BLaER1 (cell line): ENCODE measurements around the gene MAMDC2.

Experiments used
- H3K27ac ChIP-seq: shearing (Covaris generic); formaldehyde crosslinking; 2 replicates; pipeline ENCODE4 v1.8.1; 2022
- H3K27me3 ChIP-seq: shearing (Covaris generic); formaldehyde crosslinking; 2 replicates; pipeline ENCODE4 v1.8.1; 2022
- H3K36me3 ChIP-seq: shearing (Covaris generic); formaldehyde crosslinking; 2 replicates; pipeline ENCODE4 v1.8.1; 2022
- H3K4me1 ChIP-seq: shearing (Covaris generic); formaldehyde crosslinking; 2 replicates; pipeline ENCODE4 v1.8.1; 2022
- H3K4me2 ChIP-seq: shearing (Covaris generic); formaldehyde crosslinking; 2 replicates; pipeline ENCODE4 v1.8.1; 2022
- H3K4me3 ChIP-seq: shearing (Covaris generic); formaldehyde crosslinking; 2 replicates; pipeline ENCODE4 v1.8.1; 2022
- H3K9ac ChIP-seq: shearing (Covaris generic); formaldehyde crosslinking; 2 replicates; pipeline ENCODE4 v1.8.1; 2022
- H3K9me3 ChIP-seq: shearing (Covaris generic); formaldehyde crosslinking; 2 replicates; pipeline ENCODE4 v1.8.1; 2022
- H4K20me1 ChIP-seq: shearing (Covaris generic); formaldehyde crosslinking; 2 replicates; pipeline ENCODE4 v1.8.1; 2022
- Cebpa-rat ChIP-seq: shearing (Covaris generic); IDR thresholded peaks from 2 replicates; pipeline ENCODE4 v1.8.1; 2022

The MAMDC2 gene

GRCh38 chr9:70250221-70250620, 206.6 kb downstream of the MAMDC2 start:
- Histone ChIP-seq H3K27me3 (no peaks in the 10 kb centered on the region), H3K36me3 (no peaks in the 10 kb centered on the region), H3K4me3 (no peak overlapping the region), H4K20me1 (no peaks in the 10 kb centered on the region), H3K9me3 (no peaks in the 10 kb centered on the region), H3K9ac (no peak overlapping the region), H3K4me2 (no peak overlapping the region), H3K27ac (no peak overlapping the region), H3K4me1 (no peaks in the 10 kb centered on the region)
- no peak for TF ChIP-seq Cebpa-rat

- peaks cover 14% of the 10 kb centered on the region for H4K20me1 ChIP-seq
- no peak overlapping the region for H3K4me3 ChIP-seq
- H3K4me2 ChIP-seq, result no peak overlapping the region
- peaks cover 1% of the 10 kb centered on the region; the same call in 1 of the 2 replicates for H3K36me3 ChIP-seq
- H3K4me1 ChIP-seq, result peaks cover 27% of the 10 kb centered on the region
- TF ChIP-seq Cebpa-rat, result no peak
- H3K27me3 ChIP-seq, result no peaks in the 10 kb centered on the region
- H3K9ac ChIP-seq, result no peak overlapping the region
- no peaks in the 10 kb centered on the region for H3K9me3 ChIP-seq
- H3K27ac ChIP-seq, result no peak overlapping the region
Observed at GRCh38 chr9:70255486-70255885, 211.8 kb downstream of the MAMDC2 start.

GRCh38 chr9:70256123-70256551, 212.5 kb downstream of the MAMDC2 start:
- Histone ChIP-seq H3K4me2 (no peak overlapping the region), H3K9me3 (no peaks in the 10 kb centered on the region), H4K20me1 (peaks cover 21% of the 10 kb centered on the region), H3K27me3 (no peaks in the 10 kb centered on the region), H3K4me1 (peaks cover 33% of the 10 kb centered on the region), H3K36me3 (peaks cover 8% of the 10 kb centered on the region), H3K9ac (no peak overlapping the region), H3K27ac (no peak overlapping the region), H3K4me3 (no peak overlapping the region)
- TF ChIP-seq Cebpa-rat, result no peak

GRCh38 chr9:70257502-70257901, 213.9 kb downstream of the MAMDC2 start:
- Histone ChIP-seq H3K4me1 (peaks cover 47% of the 10 kb centered on the region), H3K9me3 (no peaks in the 10 kb centered on the region), H3K36me3 (peaks cover 21% of the 10 kb centered on the region), H3K27me3 (no peaks in the 10 kb centered on the region), H3K9ac (peak overlapping the region; percentile 97), H4K20me1 (peaks cover 34% of the 10 kb centered on the region), H3K27ac (no peak overlapping the region), H3K4me2 (peak overlapping the region; percentile 96), H3K4me3 (peak overlapping the region; percentile 90)
- no peak for TF ChIP-seq Cebpa-rat

- Histone ChIP-seq H3K4me1 (peaks cover 47% of the 10 kb centered on the region), H3K9me3 (no peaks in the 10 kb centered on the region), H3K4me2 (peak overlapping the region; percentile 96), H3K27ac (peak overlapping the region; percentile 94), H3K27me3 (no peaks in the 10 kb centered on the region), H3K36me3 (peaks cover 28% of the 10 kb centered on the region), H3K4me3 (peak overlapping the region; percentile 90), H3K9ac (peak overlapping the region; percentile 97), H4K20me1 (peaks cover 41% of the 10 kb centered on the region)
- TF ChIP-seq Cebpa-rat, result no peak
Observed at GRCh38 chr9:70257991-70258691, 214.5 kb downstream of the MAMDC2 start.

- H3K27ac ChIP-seq, result peak within 1 kb of the TSS; percentile 94
Observed at GRCh38 chr9:70258692-70259511, 215.3 kb downstream of the MAMDC2 start, which contains the start of gene SMC5. TSS of gene SMC5 (plus strand) at chr9:70258978. CDS start at chr9:70259079, 101 bp downstream.

GRCh38 chr9:70259512-70259802, 215.8 kb downstream of the MAMDC2 start:
- peak overlapping the region; percentile 94 for H3K27ac ChIP-seq

More at GRCh38 chr9:70258692-70259511, 215.3 kb downstream of the MAMDC2 start, which contains the start of gene SMC5:
- peaks cover 48% of the 10 kb centered on the region for H4K20me1 ChIP-seq
- H3K4me1 ChIP-seq, result peaks cover 47% of the 10 kb centered on the region
- H3K4me3 ChIP-seq, result peak within 1 kb of the TSS; percentile 90
- no peak for TF ChIP-seq Cebpa-rat
- H3K4me2 ChIP-seq, result peak within 1 kb of the TSS; percentile 96
- H3K27me3 ChIP-seq, result no peaks in the 10 kb centered on the region
- peaks cover 33% of the 10 kb centered on the region for H3K36me3 ChIP-seq
- H3K9me3 ChIP-seq, result no peaks in the 10 kb centered on the region
- peak within 1 kb of the TSS; percentile 97 for H3K9ac ChIP-seq

GRCh38 chr9:70260007-70260443, 216.4 kb downstream of the MAMDC2 start:
- Histone ChIP-seq H3K4me2 (peak overlapping the region; percentile 80), H3K9me3 (no peaks in the 10 kb centered on the region), H3K4me1 (peaks cover 47% of the 10 kb centered on the region), H3K9ac (peak overlapping the region; percentile 97), H3K27ac (no peak overlapping the region), H3K36me3 (peaks cover 43% of the 10 kb centered on the region), H3K27me3 (no peaks in the 10 kb centered on the region), H3K4me3 (peak overlapping the region; percentile 90), H4K20me1 (peaks cover 53% of the 10 kb centered on the region)
- no peak for TF ChIP-seq Cebpa-rat

More at GRCh38 chr9:70259512-70259802, 215.8 kb downstream of the MAMDC2 start:
- Histone ChIP-seq H3K4me1 (peaks cover 47% of the 10 kb centered on the region), H3K9ac (peak overlapping the region; percentile 97), H3K4me2 (peak overlapping the region; percentile 80), H3K4me3 (peak overlapping the region; percentile 90), H3K27me3 (no peaks in the 10 kb centered on the region), H3K36me3 (peaks cover 38% of the 10 kb centered on the region), H3K9me3 (no peaks in the 10 kb centered on the region), H4K20me1 (peaks cover 53% of the 10 kb centered on the region)
- TF ChIP-seq Cebpa-rat, result no peak

GRCh38 chr9:70260606-70261005, 217.0 kb downstream of the MAMDC2 start:
- Histone ChIP-seq H3K27me3 (no peaks in the 10 kb centered on the region), H3K9me3 (no peaks in the 10 kb centered on the region), H3K9ac (no peak overlapping the region; the same call in 1 of the 2 replicates), H4K20me1 (peaks cover 54% of the 10 kb centered on the region), H3K36me3 (peaks cover 49% of the 10 kb centered on the region), H3K4me1 (peaks cover 47% of the 10 kb centered on the region), H3K4me2 (peak overlapping the region; percentile 80), H3K27ac (no peak overlapping the region), H3K4me3 (peak overlapping the region; percentile 90; the same call in 1 of the 2 replicates)
- TF ChIP-seq Cebpa-rat, result no peak
